Stomach (tissue), 4 donors: ENCODE data around the gene PIGX.

Source experiments
- CTCF ChIP-seq, 7 experiments: fragments of 450-650 bp in 4 of 7; fragments of 200-600 bp in 3 of 7; sonication (generic) in 3 of 7; IDR thresholded peaks; one replicate each; pipeline ENCODE4 v1.5.1; 2016 to 2019; ENCODE audit warnings: antibody characterized with exemption in 7 of 7, control low read depth in 2 of 7, mild to moderate bottlenecking in 1 of 7
- EP300 ChIP-seq: sonication (generic); formaldehyde crosslinking; IDR thresholded peaks from one replicate; pipeline ENCODE4 v1.6.1; 2017; ENCODE audit warnings: antibody characterized with exemption
- POLR2A ChIP-seq, 4 donors: fragments of 450-650 bp; IDR thresholded peaks; one replicate each; pipeline ENCODE4 v1.6.1; 2016; ENCODE audit warnings: antibody characterized with exemption in 4 of 4, control low read depth in 2 of 4, mild to moderate bottlenecking in 1 of 4, moderate library complexity in 1 of 4
- POLR2AphosphoS5 ChIP-seq, 3 donors: sonication (generic); formaldehyde crosslinking; IDR thresholded peaks; one replicate each; pipeline ENCODE4 v1.6.1; 2016; ENCODE audit warnings: antibody characterized with exemption in 3 of 3

- TF ChIP-seq CTCF (IDR thresholded peaks at IDR 0.05) (no peak), POLR2A (IDR thresholded peaks at IDR 0.05) (no peak), EP300 (no peak), POLR2AphosphoS5 (IDR thresholded peaks at IDR 0.05) (no peak)
Observed at GRCh38 chr3:196737655-196738054, 25.5 kb downstream of the PIGX start.
